WTC11 (cell line): Measurements from ENCODE around the gene DLG1. TPM values are rescaled to one million over a fixed set of nuclear protein-coding genes. Genes with fewer than 3 reads are reported as not detected.

Experiments
- ATAC-seq: fragments of 200-7000 bp; cut with Tn5 transposase; 2 replicates; pipeline ENCODE4 v1.10.0; 2021; ENCODE audit warnings: mild to moderate bottlenecking, moderate library complexity
- CTCF ChIA-PET: fragments of 300-600 bp; sonication (Branson Sonifier 250); formaldehyde crosslinking; loops from one replicate; lab custom pipeline; 2021; ENCODE audit warnings: antibody characterized with exemption; lab: Charles Lee
- POLR2A ChIA-PET: fragments of 350-600 bp; sonication (Branson Sonifier 250); formaldehyde crosslinking; loops from one replicate; lab custom pipeline; 2021; ENCODE audit warnings: antibody characterized with exemption; lab: Charles Lee
- DNase-seq: peaks from one replicate; pipeline ENCODE4 v3.0.0; 2021; ENCODE audit warnings: low spot score
- H3K27ac Mint-ChIP-seq: 2 replicates; pipeline ENCODE4 v1.8.0; 2021; ENCODE audit warnings: mixed read lengths
- H3K27me3 Mint-ChIP-seq: 2 replicates; pipeline ENCODE4 v1.8.0; 2021; ENCODE audit warnings: low read depth, mild to moderate bottlenecking, moderate library complexity, mixed read lengths
- H3K36me3 Mint-ChIP-seq: 2 replicates; pipeline ENCODE4 v1.8.0; 2021; ENCODE audit warnings: mixed read lengths
- H3K4me1 Mint-ChIP-seq: 2 replicates; pipeline ENCODE4 v1.8.0; 2022; ENCODE audit warnings: mixed read lengths
- H3K4me3 Mint-ChIP-seq: 2 replicates; pipeline ENCODE4 v1.8.0; 2021; ENCODE audit warnings: mild to moderate bottlenecking, moderate library complexity, mixed read lengths
- H3K9me3 Mint-ChIP-seq: 2 replicates; pipeline ENCODE4 v1.8.0; 2021; ENCODE audit warnings: mixed read lengths
- ATF1 ChIP-seq: sonication (generic); formaldehyde crosslinking; IDR thresholded peaks from 2 replicates; pipeline ENCODE4 v1.8.1; 2023; ENCODE audit warnings: mild to moderate bottlenecking, moderate library complexity, missing genetic modification reagents
- ETV6 ChIP-seq: sonication (generic); formaldehyde crosslinking; IDR thresholded peaks from 2 replicates; pipeline ENCODE4 v1.8.1; 2022; ENCODE audit warnings: mild to moderate bottlenecking, missing genetic modification reagents
- GABPB1 ChIP-seq: sonication (generic); formaldehyde crosslinking; IDR thresholded peaks from 2 replicates; pipeline ENCODE4 v1.8.1; 2023; ENCODE audit warnings: mild to moderate bottlenecking, missing genetic modification reagents
- GRHL2 ChIP-seq: fragments of 250-450 bp; sonication (Bioruptor Pico); IDR thresholded peaks from 2 replicates; pipeline ENCODE4 v1.8.0; 2022; ENCODE audit warnings: mild to moderate bottlenecking, moderate library complexity; ENCODE audit not compliant: insufficient replicate concordance, severe bottlenecking
- JAZF1 ChIP-seq: fragments of 250-450 bp; sonication (Bioruptor Pico); IDR thresholded peaks from 2 replicates; pipeline ENCODE4 v1.9.0; 2021; ENCODE audit warnings: moderate library complexity, mild to moderate bottlenecking, inconsistent platforms
- KAT7 ChIP-seq: sonication (generic); formaldehyde crosslinking; IDR thresholded peaks from 2 replicates; pipeline ENCODE4 v1.8.1; 2023; ENCODE audit warnings: missing genetic modification reagents, mild to moderate bottlenecking, borderline replicate concordance
- NR1H2 ChIP-seq: sonication (generic); formaldehyde crosslinking; IDR thresholded peaks from 2 replicates; pipeline ENCODE4 v1.9.0; 2021; ENCODE audit warnings: mild to moderate bottlenecking, moderate library complexity, missing genetic modification reagents
- OVOL2 ChIP-seq: fragments of 250-450 bp; sonication (Bioruptor Pico); IDR thresholded peaks from 2 replicates; pipeline ENCODE4 v1.9.0; 2021; ENCODE audit warnings: mild to moderate bottlenecking, borderline replicate concordance
- TCF7 ChIP-seq: sonication (generic); formaldehyde crosslinking; IDR thresholded peaks from 2 replicates; pipeline ENCODE4 v1.8.0; 2022; ENCODE audit warnings: mild to moderate bottlenecking, low read depth, missing genetic modification reagents, moderate library complexity
- TEAD1 ChIP-seq: sonication (generic); formaldehyde crosslinking; IDR thresholded peaks from 2 replicates; pipeline ENCODE4 v1.8.0; 2022; ENCODE audit warnings: mild to moderate bottlenecking, missing genetic modification reagents
- ZNF219 ChIP-seq: sonication (generic); formaldehyde crosslinking; IDR thresholded peaks from 2 replicates; pipeline ENCODE4 v1.8.0; 2023; ENCODE audit warnings: missing genetic modification reagents, mild to moderate bottlenecking, borderline replicate concordance
- ZNF263 ChIP-seq: sonication (generic); formaldehyde crosslinking; IDR thresholded peaks from 2 replicates; pipeline ENCODE4 v1.8.1; 2022; ENCODE audit warnings: low read depth, mild to moderate bottlenecking, moderate library complexity, missing genetic modification reagents
- total RNA-seq: library from RNA; stranded (reverse); gene quantifications from 3 replicates; pipeline ENCODE4 v1.2.3, GENCODE V29; 2021
- TF ChIP-seq, protein P1 (sequence below): fragments of 250-450 bp; sonication (Bioruptor Pico); conservative IDR thresholded peaks from 2 replicates; pipeline ENCODE4 v1.9.0; 2021; ENCODE audit warnings: mild to moderate bottlenecking
- TF ChIP-seq, protein P2 (sequence below): sonication (generic); formaldehyde crosslinking; IDR thresholded peaks from 2 replicates; pipeline ENCODE4 v1.8.0; 2022; ENCODE audit warnings: missing genetic modification reagents
- TF ChIP-seq, protein P3 (sequence below): sonication (generic); formaldehyde crosslinking; IDR thresholded peaks from 2 replicates; pipeline ENCODE4 v1.8.1; 2023; ENCODE audit warnings: mild to moderate bottlenecking, missing genetic modification reagents, moderate library complexity

Gene DLG1
- total RNA-seq, 1 experiment from 2014 or later, result 81.1 TPM

DNA sequence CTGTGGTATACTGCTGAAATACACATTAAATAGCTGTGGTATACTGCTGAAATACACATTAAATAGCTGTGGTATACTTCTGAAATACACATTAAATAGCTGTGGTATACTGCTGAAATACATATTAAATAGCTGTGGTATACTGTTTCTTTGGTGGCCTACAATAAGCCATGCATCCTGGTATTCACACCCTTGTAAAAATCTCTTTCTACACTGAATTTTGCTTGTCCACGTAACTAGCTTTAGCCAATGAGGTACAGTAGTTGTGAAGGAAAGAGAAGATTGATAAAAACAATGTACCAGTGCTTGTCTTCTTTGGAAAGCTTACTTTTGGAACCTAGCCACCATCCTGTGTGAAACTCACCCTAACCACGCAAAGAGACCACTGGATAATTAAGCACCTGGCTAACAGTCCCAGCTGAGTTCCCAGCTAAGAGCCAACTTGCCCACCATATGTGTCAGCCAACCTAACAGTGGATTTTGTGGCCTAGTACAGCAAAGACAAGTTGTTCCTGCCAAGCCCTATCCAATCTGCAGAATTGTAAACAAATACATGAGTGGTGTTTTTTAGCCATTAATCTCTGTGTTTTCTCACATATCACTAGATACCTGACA is 165.4 kb downstream of the DLG1 start:
- H3K27me3 Mint-ChIP-seq, result no peaks in the 10 kb centered on the region
- peaks cover 43% of the 10 kb centered on the region for H3K36me3 Mint-ChIP-seq
- peaks cover 10% of the 10 kb centered on the region for H3K9me3 Mint-ChIP-seq
- H3K4me3 Mint-ChIP-seq, result no peak overlapping the region
- DNase-seq, result no peak
- ChIA-PET CTCF (no interaction called here), POLR2A (interaction anchor here (0.7 kb wide), 1 partner anchor 194 kb away, joined by 3 read pairs; no protein-coding TSS in a partner anchor)
- TF ChIP-seq GRHL2 (CRISPR knock-in tag) (no peak), NR1H2 (no peak), TCF7 (CRISPR knock-in tag) (no peak)
- TF ChIP-seq, protein P1, sequence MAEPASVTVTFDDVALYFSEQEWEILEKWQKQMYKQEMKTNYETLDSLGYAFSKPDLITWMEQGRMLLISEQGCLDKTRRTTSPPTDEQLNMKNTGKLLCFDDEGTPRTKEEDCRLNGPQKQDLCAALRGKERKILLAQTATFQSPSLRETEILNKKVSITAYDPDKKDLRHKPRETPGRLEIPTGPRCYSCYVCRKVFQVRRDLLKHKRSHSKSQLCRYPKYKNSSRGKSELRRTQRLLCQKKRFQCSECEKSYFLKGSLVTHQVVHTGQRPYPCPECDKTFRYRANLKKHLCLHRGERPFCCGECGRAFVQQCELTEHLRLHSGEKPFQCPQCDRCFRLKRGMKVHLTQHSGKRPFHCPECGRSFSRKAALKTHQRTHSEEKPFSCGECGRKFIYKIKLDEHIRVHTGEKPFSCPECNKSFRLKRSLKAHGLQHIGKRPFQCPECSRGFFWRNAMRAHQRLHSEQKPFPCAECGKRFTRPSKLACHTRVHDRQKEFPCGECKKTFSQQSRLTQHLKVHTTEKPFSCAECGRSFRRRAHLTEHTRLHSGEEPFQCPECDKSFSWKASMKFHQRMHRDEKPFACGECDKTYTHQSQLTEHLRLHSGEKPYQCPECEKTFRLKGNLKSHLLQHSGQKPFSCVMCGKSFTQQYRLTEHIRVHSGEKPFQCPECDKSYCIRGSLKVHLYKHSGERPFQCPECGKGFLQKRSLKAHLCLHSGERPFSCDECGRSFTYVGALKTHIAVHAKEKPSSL (CRISPR knock-in tag), result no peak
- ATAC-seq, result no peak
- H3K27ac Mint-ChIP-seq, result no peak overlapping the region
- H3K4me1 Mint-ChIP-seq, result no peaks in the 10 kb centered on the region

DNA sequence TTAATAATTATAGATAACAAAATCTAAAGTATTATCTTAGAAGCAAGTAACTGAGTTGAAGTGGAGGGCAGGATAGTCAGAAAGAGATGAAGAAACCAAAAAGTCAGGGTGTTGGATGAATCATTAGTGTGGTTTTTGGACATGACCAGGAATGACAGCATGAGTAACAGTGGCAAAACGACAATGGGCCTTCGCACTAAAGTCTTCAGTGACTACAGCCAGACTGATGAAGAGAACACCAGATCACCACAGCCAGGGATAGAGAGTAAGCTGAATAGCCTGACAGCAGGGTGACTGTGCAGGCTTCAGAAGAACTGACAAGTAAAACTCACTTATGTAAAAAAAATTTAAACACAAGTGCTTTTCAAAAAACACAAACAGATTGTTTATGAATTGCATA is 172.8 kb downstream of the DLG1 start:
- no peak for DNase-seq
- POLR2A ChIA-PET, result no interaction called here
- Mint-ChIP-seq H3K9me3 (no peaks in the 10 kb centered on the region), H3K4me3 (no peak overlapping the region), H3K36me3 (peaks cover 6% of the 10 kb centered on the region), H3K27me3 (no peaks in the 10 kb centered on the region), H3K4me1 (no peaks in the 10 kb centered on the region), H3K27ac (no peak overlapping the region)
- TF ChIP-seq, protein P2, sequence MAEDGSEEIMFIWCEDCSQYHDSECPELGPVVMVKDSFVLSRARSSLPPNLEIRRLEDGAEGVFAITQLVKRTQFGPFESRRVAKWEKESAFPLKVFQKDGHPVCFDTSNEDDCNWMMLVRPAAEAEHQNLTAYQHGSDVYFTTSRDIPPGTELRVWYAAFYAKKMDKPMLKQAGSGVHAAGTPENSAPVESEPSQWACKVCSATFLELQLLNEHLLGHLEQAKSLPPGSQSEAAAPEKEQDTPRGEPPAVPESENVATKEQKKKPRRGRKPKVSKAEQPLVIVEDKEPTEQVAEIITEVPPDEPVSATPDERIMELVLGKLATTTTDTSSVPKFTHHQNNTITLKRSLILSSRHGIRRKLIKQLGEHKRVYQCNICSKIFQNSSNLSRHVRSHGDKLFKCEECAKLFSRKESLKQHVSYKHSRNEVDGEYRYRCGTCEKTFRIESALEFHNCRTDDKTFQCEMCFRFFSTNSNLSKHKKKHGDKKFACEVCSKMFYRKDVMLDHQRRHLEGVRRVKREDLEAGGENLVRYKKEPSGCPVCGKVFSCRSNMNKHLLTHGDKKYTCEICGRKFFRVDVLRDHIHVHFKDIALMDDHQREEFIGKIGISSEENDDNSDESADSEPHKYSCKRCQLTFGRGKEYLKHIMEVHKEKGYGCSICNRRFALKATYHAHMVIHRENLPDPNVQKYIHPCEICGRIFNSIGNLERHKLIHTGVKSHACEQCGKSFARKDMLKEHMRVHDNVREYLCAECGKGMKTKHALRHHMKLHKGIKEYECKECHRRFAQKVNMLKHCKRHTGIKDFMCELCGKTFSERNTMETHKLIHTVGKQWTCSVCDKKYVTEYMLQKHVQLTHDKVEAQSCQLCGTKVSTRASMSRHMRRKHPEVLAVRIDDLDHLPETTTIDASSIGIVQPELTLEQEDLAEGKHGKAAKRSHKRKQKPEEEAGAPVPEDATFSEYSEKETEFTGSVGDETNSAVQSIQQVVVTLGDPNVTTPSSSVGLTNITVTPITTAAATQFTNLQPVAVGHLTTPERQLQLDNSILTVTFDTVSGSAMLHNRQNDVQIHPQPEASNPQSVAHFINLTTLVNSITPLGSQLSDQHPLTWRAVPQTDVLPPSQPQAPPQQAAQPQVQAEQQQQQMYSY, result no peak
- no peak for TF ChIP-seq KAT7 (CRISPR knock-in tag)
- no peak for TF ChIP-seq JAZF1
- TF ChIP-seq OVOL2 (CRISPR knock-in tag), result no peak
- TF ChIP-seq ETV6, result no peak
- TF ChIP-seq ZNF263 (CRISPR knock-in tag), result no peak
- TF ChIP-seq ATF1 (CRISPR knock-in tag), result no peak
- TF ChIP-seq ZNF219 (CRISPR knock-in tag), result no peak
- TF ChIP-seq, protein P3, sequence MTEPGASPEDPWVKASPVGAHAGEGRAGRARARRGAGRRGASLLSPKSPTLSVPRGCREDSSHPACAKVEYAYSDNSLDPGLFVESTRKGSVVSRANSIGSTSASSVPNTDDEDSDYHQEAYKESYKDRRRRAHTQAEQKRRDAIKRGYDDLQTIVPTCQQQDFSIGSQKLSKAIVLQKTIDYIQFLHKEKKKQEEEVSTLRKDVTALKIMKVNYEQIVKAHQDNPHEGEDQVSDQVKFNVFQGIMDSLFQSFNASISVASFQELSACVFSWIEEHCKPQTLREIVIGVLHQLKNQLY (CRISPR knock-in tag), result no peak
- no peak for ATAC-seq
- CTCF ChIA-PET, result no interaction called here

DNA sequence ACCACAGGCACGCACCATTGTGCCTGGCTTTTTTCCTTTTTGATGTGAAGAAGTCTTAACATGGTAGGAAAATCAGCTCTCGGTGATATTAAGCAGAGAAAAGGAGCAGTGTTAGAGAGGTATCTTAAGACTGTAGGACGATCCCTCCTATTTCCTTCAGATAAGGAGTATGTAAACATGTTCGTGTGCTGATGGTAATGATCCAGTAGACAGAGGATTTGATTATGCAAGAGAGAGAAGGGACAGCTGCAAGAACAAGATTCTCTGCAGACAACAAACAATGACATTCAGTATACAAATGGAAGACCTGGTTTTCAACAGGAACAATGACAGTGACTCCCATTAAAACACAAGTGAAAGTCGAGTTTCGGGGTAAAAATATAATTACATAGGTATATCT is 173.7 kb downstream of the DLG1 start:
- Mint-ChIP-seq H3K36me3 (peaks cover 7% of the 10 kb centered on the region), H3K4me3 (no peak overlapping the region), H3K4me1 (no peaks in the 10 kb centered on the region), H3K27ac (peak overlapping the region; percentile 26; the same call in 1 of the 2 replicates), H3K27me3 (no peaks in the 10 kb centered on the region), H3K9me3 (no peaks in the 10 kb centered on the region)
- ATAC-seq (no peak), DNase-seq (no peak)
- TF ChIP-seq TEAD1 (CRISPR knock-in tag) (no peak), GABPB1 (CRISPR knock-in tag) (no peak)
- POLR2A ChIA-PET, result no interaction called here
- CTCF ChIA-PET, result no interaction called here
